Endothelial cell of umbilical vein (primary cell): ENCODE measurements around the gene CENPP. TPM values are rescaled to one million over a fixed set of nuclear protein-coding genes. Genes with fewer than 3 reads are reported as not detected.

Experiments used
- BruUV-seq: library from RNA; stranded (reverse); fragments of 400-500 nt; replicated peaks from 2 replicates; lab custom pipeline; 2021; lab: Mats Ljungman, UMichigan
- CTCF ChIA-PET: fragments of 300-600, 350-600 bp; sonication (Branson Sonifier 250); formaldehyde crosslinking; loops from one replicate; lab custom pipeline; 2021; ENCODE audit warnings: antibody characterized with exemption, inconsistent platforms; lab: Charles Lee
- POLR2A ChIA-PET: fragments of 300-600, 350-600 bp; sonication (Branson Sonifier 250); formaldehyde crosslinking; loops from one replicate; lab custom pipeline; 2021; ENCODE audit warnings: antibody characterized with exemption, inconsistent platforms; lab: Charles Lee
- DNase-seq: peaks from one replicate; pipeline ENCODE4 v3.0.0-alpha.2; 2011; ENCODE audit warnings: low read depth, low spot score
- FAIRE-seq: peaks from 2 replicates; lab custom pipeline; 2011; peaks lifted over from hg19 to GRCh38; lab: Jason Lieb, UNC
- H2AFZ ChIP-seq: 2 replicates; pipeline ENCODE4 v1.6.0; 2012; ENCODE audit warnings: low read depth, low read length, control low read depth, inconsistent platforms
- H3K27ac ChIP-seq: 2 replicates; pipeline ENCODE4 v1.5.1; 2011; ENCODE audit warnings: low read depth, mild to moderate bottlenecking, control low read depth, low read length, moderate library complexity; ENCODE audit not compliant: insufficient read depth
- H3K27me3 ChIP-seq, 2 experiments: 2 replicates each; pipeline versions ENCODE4 v1.6.0 to v1.6.1; 2011; ENCODE audit warnings: low read length in 2 of 2, mixed read lengths in 1 of 2; ENCODE audit not compliant: control insufficient read depth in 2 of 2, insufficient read depth in 2 of 2
- H3K36me3 ChIP-seq, 2 experiments: 2 replicates in 1 of 2; 3 replicates in 1 of 2; pipeline ENCODE4 v1.5.1; 2011; ENCODE audit warnings: low read length in 2 of 2, mild to moderate bottlenecking in 1 of 2, moderate library complexity in 1 of 2; ENCODE audit not compliant: control insufficient read depth in 2 of 2, insufficient read depth in 2 of 2; ENCODE audit errors: extremely low read depth in 1 of 2
- H3K4me1 ChIP-seq: 3 replicates; pipeline ENCODE4 v1.5.1; 2011; ENCODE audit warnings: mild to moderate bottlenecking, low read length; ENCODE audit not compliant: control insufficient read depth, insufficient read depth; ENCODE audit errors: extremely low read depth
- H3K4me2 ChIP-seq: 2 replicates; pipeline ENCODE4 v1.6.1; 2011; ENCODE audit warnings: low read length, control low read depth, mixed read lengths; ENCODE audit not compliant: insufficient read depth
- H3K4me3 ChIP-seq, 3 experiments: fragments of 200-600 bp in 1 of 3; sonication (generic), shearing (Covaris generic) in 1 of 3; replicated peaks in 1 of 3; 2 replicates each; pipeline ENCODE4 v1.5.1; 2011 to 2016; ENCODE audit warnings: control low read depth in 3 of 3, low read length in 3 of 3, mild to moderate bottlenecking in 2 of 3, inconsistent platforms in 1 of 3, low read depth in 1 of 3, moderate library complexity in 1 of 3; ENCODE audit not compliant: insufficient read depth in 1 of 3
- H3K79me2 ChIP-seq: 2 replicates; pipeline ENCODE4 v1.6.0; 2012; ENCODE audit warnings: low read length, inconsistent platforms; ENCODE audit not compliant: control insufficient read depth, insufficient read depth
- H3K9ac ChIP-seq: replicated peaks from 2 replicates; pipeline ENCODE3; 2011; ENCODE audit warnings: low read length, control low read depth; ENCODE audit not compliant: insufficient read depth; ENCODE audit errors: extremely low read depth
- H3K9me1 ChIP-seq: replicated peaks from 3 replicates; pipeline ENCODE4 v1.6.0; 2011; ENCODE audit warnings: mild to moderate bottlenecking, low read length; ENCODE audit not compliant: control insufficient read depth, insufficient read depth; ENCODE audit errors: extremely low read depth
- H3K9me3 ChIP-seq: replicated peaks from 2 replicates; pipeline ENCODE4 v1.5.1; 2012; ENCODE audit warnings: low read length, inconsistent platforms; ENCODE audit not compliant: control insufficient read depth, insufficient read depth
- H4K20me1 ChIP-seq: replicated peaks from 2 replicates; pipeline ENCODE3; 2011; ENCODE audit warnings: mild to moderate bottlenecking, low read length; ENCODE audit not compliant: control insufficient read depth, insufficient read depth; ENCODE audit errors: extremely low read depth
- CTCF ChIP-seq, 2 donors: IDR thresholded peaks; 1 replicate in 1 of 2; 2 replicates in 1 of 2; pipeline ENCODE4 v1.5.1; 2011; ENCODE audit warnings: low read length in 2 of 2, mild to moderate bottlenecking in 2 of 2, moderate library complexity in 2 of 2, control low read depth in 1 of 2, inconsistent platforms in 1 of 2, low read depth in 1 of 2; ENCODE audit not compliant: insufficient read depth in 1 of 2; ENCODE audit errors: extremely low read depth in 1 of 2
- EZH2 ChIP-seq: IDR thresholded peaks from 2 replicates; pipeline ENCODE4 v1.6.1; 2012; ENCODE audit warnings: borderline replicate concordance, low read depth, mild to moderate bottlenecking, moderate library complexity, low read length, inconsistent platforms; ENCODE audit not compliant: severe bottlenecking
- FOS ChIP-seq: IDR thresholded peaks from 2 replicates; pipeline ENCODE4 v1.6.1; 2011; ENCODE audit warnings: mild to moderate bottlenecking, low read length, moderate library complexity, borderline replicate concordance; ENCODE audit not compliant: insufficient read depth
- GATA2 ChIP-seq: IDR thresholded peaks from 2 replicates; pipeline ENCODE4 v1.7.0; 2011; ENCODE audit warnings: low read depth, mild to moderate bottlenecking, moderate library complexity, mixed read lengths, low read length; ENCODE audit not compliant: insufficient read length, insufficient read depth
- JUN ChIP-seq: IDR thresholded peaks from 2 replicates; pipeline ENCODE4 v1.6.1; 2011; ENCODE audit warnings: borderline replicate concordance, low read depth; ENCODE audit not compliant: insufficient read length, insufficient read depth
- MYC ChIP-seq: IDR thresholded peaks from one replicate; pipeline ENCODE4 v1.6.1; 2011; ENCODE audit warnings: mild to moderate bottlenecking, low read depth, low read length
- POLR2A ChIP-seq: IDR thresholded peaks from 2 replicates; pipeline ENCODE4 v1.6.1; 2012; ENCODE audit warnings: low read depth, mild to moderate bottlenecking, control low read depth, low read length
- POLR2AphosphoS5 ChIP-seq: IDR thresholded peaks from 2 replicates; pipeline ENCODE4 v1.6.1; 2012; ENCODE audit warnings: low read depth, mild to moderate bottlenecking, control low read depth, low read length, moderate library complexity; ENCODE audit not compliant: insufficient read depth
- dilution Hi-C: fragments of 300-500 bp; cut with MboI; formaldehyde crosslinking; loops from one replicate; pipeline ENCODE4 v1.15.0; 2019; ENCODE audit warnings: low sequenced_read_pairs; ENCODE audit not compliant: extremely low pct_ligation_motif_present
- intact Hi-C: fragments of 100-400 bp; cut with micrococcal nuclease; formaldehyde crosslinking; loops from one replicate; pipeline ENCODE4 v1.10.0; 2022
- polyA plus RNA-seq, 4 experiments: library from polyadenylated mRNA; depleted of rRNA in 3 of 4; stranded (reverse) in 3 of 4; unstranded in 1 of 4; fragments of >200 nt; gene quantifications; 2 replicates each; pipeline versions ENCODE4 v1.2.1 to v1.2.3, GENCODE V29; 2011 to 2012; ENCODE audit warnings: missing spikeins in 1 of 4
- total RNA-seq: library from RNA; stranded (reverse); gene quantifications from 2 replicates; pipeline ENCODE4 v1.2.3, GENCODE V29; 2021
- TF ChIP-seq, protein P1 (sequence below): IDR thresholded peaks from 2 replicates; pipeline ENCODE4 v1.6.1; 2011; ENCODE audit not compliant: insufficient read depth, insufficient read length

Gene CENPP
- total and polyA plus RNA-seq, 2 donors (not counting 3 experiments of a cell fraction or from before 2014, with no cell fraction given): 1.2 to 12.0 TPM

DNA sequence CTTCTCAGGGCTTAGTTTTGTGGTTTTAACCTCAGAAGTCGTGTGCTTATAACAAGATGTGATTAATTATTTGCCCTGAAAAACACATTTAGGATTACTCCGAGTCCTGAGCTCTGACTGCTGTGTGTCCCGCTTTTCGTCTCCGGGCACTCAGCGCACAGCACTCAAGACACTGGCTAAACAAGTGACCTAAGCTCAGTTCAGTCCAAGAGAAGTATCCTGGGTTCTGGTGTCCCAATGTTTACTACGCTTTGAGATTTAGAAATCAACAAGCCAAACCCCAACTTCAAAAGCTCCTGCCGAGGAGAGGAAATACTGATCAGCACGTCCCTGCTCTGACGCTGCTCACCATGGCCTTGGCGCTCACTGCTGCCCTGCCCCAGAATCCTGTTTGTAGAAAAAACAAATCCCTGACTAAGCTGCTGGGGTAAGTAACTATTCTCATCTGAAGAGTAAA, 290.9 kb downstream of the CENPP start:
- DNase-seq (no peak), FAIRE-seq (no peak)
- intact Hi-C loops (no loop called here), dilution Hi-C loops (no loop called here)
- no peaks in the 10 kb centered on the region for H3K4me1 ChIP-seq
- BruUV-seq: no TSS peak
- no peaks in the 10 kb centered on the region for H3K9me1 ChIP-seq
- H3K9ac ChIP-seq: no peak overlapping the region
- H3K9me3 ChIP-seq: no peaks in the 10 kb centered on the region
- H3K4me3 ChIP-seq: no peak overlapping the region
- no peak overlapping the region for H3K4me2 ChIP-seq
- no peak for TF ChIP-seq MYC
- peaks cover 19 to 29% of the 10 kb centered on the region in 2 experiments for H3K36me3 ChIP-seq
- H3K27me3 ChIP-seq: no peaks in the 10 kb centered on the region
- POLR2A ChIA-PET: no interaction called here
- H4K20me1 ChIP-seq: no peaks in the 10 kb centered on the region
- CTCF ChIA-PET: interaction anchor here (1.1 to 1.2 kb wide), 3 partner anchors 8 to 283 kb away, joined by 3 to 4 read pairs (median 3); no protein-coding TSS in a partner anchor
- H3K27ac ChIP-seq: no peak overlapping the region
- H3K79me2 ChIP-seq: no peaks in the 10 kb centered on the region
- H2AFZ ChIP-seq: no peak overlapping the region

DNA sequence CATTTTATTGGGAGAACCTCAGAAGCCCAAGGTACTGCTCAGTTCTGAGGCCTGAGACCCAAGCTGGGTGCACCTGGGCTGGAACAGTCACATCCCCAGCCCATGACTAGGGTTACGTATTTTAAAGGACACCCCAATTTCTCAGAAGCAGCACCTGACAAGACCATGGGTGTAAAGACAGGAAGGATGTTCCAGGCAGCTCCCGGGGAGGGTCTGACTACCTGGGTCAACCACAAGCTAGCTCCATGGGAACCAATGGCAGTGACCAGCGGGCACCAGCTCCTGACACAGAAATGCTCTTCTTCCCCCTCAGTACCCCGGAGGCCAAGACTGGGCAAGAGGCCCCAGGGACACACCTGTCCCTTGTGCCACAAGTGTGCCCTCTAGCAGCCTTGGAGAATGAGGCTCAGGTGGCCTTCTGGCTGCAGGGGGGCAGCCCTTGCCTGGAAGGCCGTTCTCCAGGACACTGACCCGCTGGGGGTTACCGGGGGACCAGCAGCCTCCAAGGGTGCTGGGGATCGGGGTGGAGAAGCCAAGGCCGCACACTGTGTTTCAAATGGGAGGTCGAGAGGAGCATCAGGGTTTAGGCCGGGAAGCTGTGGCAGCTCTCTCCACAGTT, 291.6 kb downstream of the CENPP start:
- intact Hi-C loops: no loop called here
- Histone ChIP-seq H3K27me3 (no peaks in the 10 kb centered on the region), H3K9me1 (no peaks in the 10 kb centered on the region), H3K9ac (no peak overlapping the region), H3K36me3 (peaks cover 17 to 25% of the 10 kb centered on the region in 2 experiments), H3K4me2 (no peak overlapping the region), H2AFZ (no peak overlapping the region), H3K9me3 (no peaks in the 10 kb centered on the region), H4K20me1 (no peaks in the 10 kb centered on the region), H3K4me3 (no peak overlapping the region), H3K79me2 (no peaks in the 10 kb centered on the region), H3K4me1 (no peaks in the 10 kb centered on the region), H3K27ac (no peak overlapping the region)
- FAIRE-seq (no peak), DNase-seq (no peak)
- BruUV-seq: no TSS peak
- ChIA-PET CTCF (interaction anchor here (1.1 to 1.2 kb wide), 3 partner anchors 9 to 284 kb away, joined by 3 to 4 read pairs (median 3); no protein-coding TSS in a partner anchor), POLR2A (no interaction called here)
- TF ChIP-seq MYC: no peak
- no peak for TF ChIP-seq EZH2
- no peak for TF ChIP-seq POLR2AphosphoS5
- TF ChIP-seq, protein P1, sequence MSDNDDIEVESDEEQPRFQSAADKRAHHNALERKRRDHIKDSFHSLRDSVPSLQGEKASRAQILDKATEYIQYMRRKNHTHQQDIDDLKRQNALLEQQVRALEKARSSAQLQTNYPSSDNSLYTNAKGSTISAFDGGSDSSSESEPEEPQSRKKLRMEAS: no peak
- no peak for TF ChIP-seq POLR2A
- no peak for TF ChIP-seq JUN
- TF ChIP-seq CTCF (IDR thresholded peaks at IDR 0.05; ENCODE audit: extremely low read depth in 1 of 2, insufficient read depth in 1 of 2, low read depth in 1 of 2, low read length in 2 of 2): no peak
- TF ChIP-seq GATA2: no peak
- TF ChIP-seq FOS: no peak
- dilution Hi-C loops: no loop called here
